Measurements from ENCODE around the gene MANF. TPM values are rescaled to one million over a fixed set of nuclear protein-coding genes. Genes with fewer than 3 reads are reported as not detected.

MANF gene
- total RNA-seq, 4 donors from 2014 or later, result 16.2 to 34.6 (median 24.9) TPM

DNA sequence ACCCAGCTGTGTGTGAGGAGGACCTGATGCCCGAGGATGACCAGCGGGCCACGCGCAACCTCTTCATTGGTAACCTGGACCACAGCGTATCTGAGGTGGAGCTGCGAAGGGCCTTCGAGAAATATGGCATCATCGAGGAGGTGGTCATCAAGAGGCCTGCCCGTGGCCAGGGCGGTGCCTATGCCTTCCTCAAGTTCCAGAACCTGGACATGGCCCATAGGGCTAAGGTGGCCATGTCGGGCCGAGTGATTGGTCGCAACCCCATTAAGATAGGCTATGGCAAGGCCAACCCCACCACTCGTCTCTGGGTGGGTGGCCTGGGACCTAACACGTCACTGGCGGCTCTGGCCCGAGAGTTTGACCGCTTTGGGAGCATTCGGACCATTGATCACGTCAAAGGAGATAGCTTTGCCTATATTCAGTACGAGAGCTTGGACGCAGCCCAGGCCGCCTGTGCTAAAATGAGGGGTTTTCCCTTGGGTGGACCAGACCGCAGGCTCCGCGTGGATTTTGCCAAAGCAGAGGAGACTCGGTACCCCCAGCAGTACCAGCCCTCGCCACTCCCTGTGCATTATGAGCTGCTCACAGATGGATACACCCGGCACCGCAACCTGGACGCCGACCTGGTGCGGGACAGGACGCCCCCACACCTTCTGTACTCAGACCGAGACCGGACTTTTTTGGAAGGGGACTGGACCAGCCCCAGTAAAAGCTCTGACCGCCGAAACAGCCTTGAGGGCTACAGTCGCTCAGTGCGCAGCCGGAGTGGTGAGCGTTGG, 7.5 kb downstream of the MANF start:
- no peak for DNase-seq (ENCODE audit: extremely low spot score)
- H3K27ac ChIP-seq (replicated peaks in 1 of 4), result peak overlapping the region; percentile 89 to 95 (median 93)
- no peaks in the 10 kb centered on the region for H3K27me3 ChIP-seq
- H3K4me3 ChIP-seq, result peak overlapping the region; percentile 80 to 98 (median 90)
- WGBS, result 91% methylated on average over 18 of the region's 42 CpGs
- H3K36me3 ChIP-seq, result peaks cover 37 to 76% (median 70%) of the 10 kb centered on the region in 4 donors
- intact Hi-C loops (cut with DNase I), result loop anchor here (5.0 kb wide), 1 partner anchor 105 kb away; no protein-coding TSS in a partner anchor
- peaks cover 49 to 93% (median 72%) of the 10 kb centered on the region in 4 donors for H3K4me1 ChIP-seq
- TF ChIP-seq POLR2A (IDR thresholded peaks at IDR 0.05; ENCODE audit: low read depth) (no peak), EP300 (IDR thresholded peaks at IDR 0.05) (no peak), POLR2AphosphoS5 (IDR thresholded peaks at IDR 0.05) (no peak)
- TF ChIP-seq, protein P1, sequence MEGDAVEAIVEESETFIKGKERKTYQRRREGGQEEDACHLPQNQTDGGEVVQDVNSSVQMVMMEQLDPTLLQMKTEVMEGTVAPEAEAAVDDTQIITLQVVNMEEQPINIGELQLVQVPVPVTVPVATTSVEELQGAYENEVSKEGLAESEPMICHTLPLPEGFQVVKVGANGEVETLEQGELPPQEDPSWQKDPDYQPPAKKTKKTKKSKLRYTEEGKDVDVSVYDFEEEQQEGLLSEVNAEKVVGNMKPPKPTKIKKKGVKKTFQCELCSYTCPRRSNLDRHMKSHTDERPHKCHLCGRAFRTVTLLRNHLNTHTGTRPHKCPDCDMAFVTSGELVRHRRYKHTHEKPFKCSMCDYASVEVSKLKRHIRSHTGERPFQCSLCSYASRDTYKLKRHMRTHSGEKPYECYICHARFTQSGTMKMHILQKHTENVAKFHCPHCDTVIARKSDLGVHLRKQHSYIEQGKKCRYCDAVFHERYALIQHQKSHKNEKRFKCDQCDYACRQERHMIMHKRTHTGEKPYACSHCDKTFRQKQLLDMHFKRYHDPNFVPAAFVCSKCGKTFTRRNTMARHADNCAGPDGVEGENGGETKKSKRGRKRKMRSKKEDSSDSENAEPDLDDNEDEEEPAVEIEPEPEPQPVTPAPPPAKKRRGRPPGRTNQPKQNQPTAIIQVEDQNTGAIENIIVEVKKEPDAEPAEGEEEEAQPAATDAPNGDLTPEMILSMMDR (IDR thresholded peaks at IDR 0.05), result no peak
- no peaks in the 10 kb centered on the region for H3K9me3 ChIP-seq

DNA sequence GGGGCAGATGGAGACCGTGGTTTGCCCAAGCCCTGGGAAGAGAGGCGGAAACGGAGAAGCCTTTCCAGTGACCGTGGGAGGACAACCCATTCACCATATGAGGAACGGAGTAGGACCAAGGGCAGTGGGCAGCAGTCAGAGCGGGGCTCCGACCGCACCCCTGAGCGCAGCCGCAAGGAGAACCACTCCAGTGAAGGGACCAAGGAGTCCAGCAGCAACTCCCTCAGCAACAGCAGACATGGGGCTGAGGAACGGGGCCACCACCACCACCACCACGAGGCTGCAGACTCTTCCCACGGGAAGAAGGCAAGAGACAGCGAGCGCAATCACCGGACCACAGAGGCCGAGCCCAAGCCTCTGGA, 8.0 kb downstream of the MANF start:
- TF ChIP-seq POLR2A (IDR thresholded peaks at IDR 0.05; ENCODE audit: low read depth) (no peak), EP300 (IDR thresholded peaks at IDR 0.05) (no peak), POLR2AphosphoS5 (IDR thresholded peaks at IDR 0.05) (no peak)
- TF ChIP-seq, protein P1 (IDR thresholded peaks at IDR 0.05), result no peak
- no peak for DNase-seq (ENCODE audit: extremely low spot score)
- H3K4me3 ChIP-seq, result peak overlapping the region in 1 of 4 donors; percentile 80
- H3K27me3 ChIP-seq, result no peaks in the 10 kb centered on the region
- H3K36me3 ChIP-seq, result peaks cover 37 to 76% (median 68%) of the 10 kb centered on the region in 4 donors
- H3K4me1 ChIP-seq, result peaks cover 44 to 90% (median 69%) of the 10 kb centered on the region in 4 donors
- WGBS, result 94% methylated on average over 17 of the region's 17 CpGs
- peak overlapping the region in 1 of 4 donors; percentile 95 for H3K27ac ChIP-seq (replicated peaks in 1 of 4)
- intact Hi-C loops (cut with DNase I), result loop anchor here (5.0 kb wide), 1 partner anchor 104 kb away; no protein-coding TSS in a partner anchor
- no peaks in the 10 kb centered on the region for H3K9me3 ChIP-seq

DNA sequence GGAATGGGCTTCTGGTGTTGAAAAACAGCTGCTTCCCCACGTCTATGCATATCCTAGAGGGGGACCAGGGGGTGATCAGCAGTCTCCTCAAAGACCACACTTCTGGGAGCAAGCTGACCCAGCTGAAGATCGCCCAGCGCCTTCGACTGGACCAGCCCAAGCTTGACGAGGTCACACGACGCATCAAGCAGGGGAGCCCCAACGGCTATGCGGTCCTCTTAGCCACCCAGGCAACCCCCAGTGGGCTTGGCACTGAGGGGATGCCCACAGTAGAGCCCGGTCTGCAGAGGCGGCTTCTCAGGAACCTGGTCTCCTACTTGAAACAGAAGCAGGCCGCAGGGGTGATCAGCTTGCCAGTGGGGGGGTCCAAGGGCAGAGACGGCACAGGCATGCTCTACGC, 8.5 kb downstream of the MANF start:
- no peak for DNase-seq (ENCODE audit: extremely low spot score)
- peaks cover 32 to 76% (median 67%) of the 10 kb centered on the region in 4 donors for H3K36me3 ChIP-seq
- WGBS, result 92% methylated on average over 11 of the region's 14 CpGs
- H3K27me3 ChIP-seq, result no peaks in the 10 kb centered on the region
- H3K4me1 ChIP-seq, result peaks cover 42 to 86% (median 67%) of the 10 kb centered on the region in 4 donors
- intact Hi-C loops (cut with DNase I), result loop anchor here (5.0 kb wide), 1 partner anchor 104 kb away; no protein-coding TSS in a partner anchor
- no peak overlapping the region for H3K4me3 ChIP-seq
- TF ChIP-seq POLR2AphosphoS5 (IDR thresholded peaks at IDR 0.05), result no peak
- TF ChIP-seq POLR2A (IDR thresholded peaks at IDR 0.05; ENCODE audit: low read depth), result no peak
- TF ChIP-seq, protein P1 (IDR thresholded peaks at IDR 0.05), result no peak
- no peak for TF ChIP-seq EP300 (IDR thresholded peaks at IDR 0.05)
- H3K9me3 ChIP-seq, result no peaks in the 10 kb centered on the region
- no peak overlapping the region for H3K27ac ChIP-seq (replicated peaks in 1 of 4)

DNA sequence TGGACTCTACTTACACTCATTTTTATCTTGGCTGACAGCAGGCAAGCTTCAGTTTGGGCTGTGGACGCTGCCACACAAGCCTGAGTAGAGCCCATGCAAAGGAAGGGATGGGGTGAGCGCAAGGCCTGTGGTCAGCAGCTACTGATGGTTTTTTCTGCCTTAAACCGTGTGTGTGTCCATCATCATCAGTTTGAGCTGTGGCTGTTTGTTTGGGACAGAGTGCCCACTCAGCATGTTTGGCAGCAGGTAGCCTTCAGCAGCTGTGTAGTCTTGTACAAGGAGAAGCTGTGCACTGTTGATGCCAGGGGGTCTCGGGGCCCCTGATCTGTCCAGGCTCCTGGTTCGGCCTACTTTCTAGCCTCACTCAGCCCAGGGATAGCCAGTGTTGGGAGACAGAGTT, 9.4 kb downstream of the MANF start:
- peaks cover 46 to 76% (median 66%) of the 10 kb centered on the region in 4 donors for H3K4me1 ChIP-seq
- H3K4me3 ChIP-seq, result no peak overlapping the region
- TF ChIP-seq, protein P1 (IDR thresholded peaks at IDR 0.05), result no peak
- TF ChIP-seq EP300 (IDR thresholded peaks at IDR 0.05), result no peak
- TF ChIP-seq POLR2A (IDR thresholded peaks at IDR 0.05; ENCODE audit: low read depth), result no peak
- TF ChIP-seq POLR2AphosphoS5 (IDR thresholded peaks at IDR 0.05), result no peak
- intact Hi-C loops (cut with DNase I), result loop anchor here (5.0 kb wide), 1 partner anchor 103 kb away; no protein-coding TSS in a partner anchor
- H3K36me3 ChIP-seq, result peaks cover 26 to 76% (median 68%) of the 10 kb centered on the region in 4 donors
- H3K9me3 ChIP-seq, result no peaks in the 10 kb centered on the region
- 82% methylated on average over 5 of the region's 5 CpGs for WGBS
- H3K27ac ChIP-seq (replicated peaks in 1 of 4), result no peak overlapping the region
- no peaks in the 10 kb centered on the region for H3K27me3 ChIP-seq
- DNase-seq (ENCODE audit: extremely low spot score), result no peak
